ENCODE measurements around the gene RPL10A. TPM values are rescaled to one million over a fixed set of nuclear protein-coding genes. Genes with fewer than 3 reads are reported as not detected.

The RPL10A gene
- total and polyA plus RNA-seq, 2 of the 13 experiments (the other 11 are each of a cell fraction or from before 2014, with no cell fraction given) = 1,854 to 2,726 TPM

DNA sequence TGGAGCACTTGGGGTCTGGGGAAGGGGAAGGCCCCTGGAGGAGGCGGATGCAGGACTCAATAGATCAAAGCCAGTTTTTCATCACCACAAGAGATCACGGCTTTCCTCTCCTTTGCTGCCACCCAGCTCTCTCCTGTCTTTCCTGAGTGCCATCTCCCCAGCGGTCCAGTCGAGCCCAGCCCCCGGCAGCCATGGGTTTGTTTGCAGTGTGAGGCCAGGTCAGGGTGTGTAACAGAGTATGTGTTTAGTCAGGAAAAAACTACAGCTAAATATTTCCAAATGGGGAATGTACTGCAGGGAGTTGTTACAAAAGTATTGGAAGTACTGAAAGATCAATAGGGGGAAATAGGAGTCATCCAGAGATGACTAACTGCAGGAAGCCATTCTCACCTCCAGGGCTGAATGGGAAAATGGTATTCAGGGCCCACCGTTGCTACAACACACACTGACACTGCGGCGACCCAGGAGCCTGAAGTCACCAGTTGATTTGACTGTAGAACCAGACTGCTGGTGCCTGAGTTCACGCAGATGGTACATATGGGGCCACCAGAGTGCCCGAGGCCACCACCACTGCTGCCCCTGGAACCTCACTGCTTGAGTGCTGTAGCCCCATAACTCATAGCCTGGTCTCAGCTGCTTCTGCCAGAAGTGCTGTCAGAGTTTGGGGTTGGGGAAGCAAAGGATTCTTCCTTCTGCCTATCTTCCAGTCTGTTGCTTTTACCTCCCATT lies 39.6 kb upstream of the RPL10A start (continued):
- TF ChIP-seq, protein P1, sequence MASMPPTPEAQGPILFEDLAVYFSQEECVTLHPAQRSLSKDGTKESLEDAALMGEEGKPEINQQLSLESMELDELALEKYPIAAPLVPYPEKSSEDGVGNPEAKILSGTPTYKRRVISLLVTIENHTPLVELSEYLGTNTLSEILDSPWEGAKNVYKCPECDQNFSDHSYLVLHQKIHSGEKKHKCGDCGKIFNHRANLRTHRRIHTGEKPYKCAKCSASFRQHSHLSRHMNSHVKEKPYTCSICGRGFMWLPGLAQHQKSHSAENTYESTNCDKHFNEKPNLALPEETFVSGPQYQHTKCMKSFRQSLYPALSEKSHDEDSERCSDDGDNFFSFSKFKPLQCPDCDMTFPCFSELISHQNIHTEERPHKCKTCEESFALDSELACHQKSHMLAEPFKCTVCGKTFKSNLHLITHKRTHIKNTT (CRISPR knock-in tag; IDR thresholded peaks at IDR 0.05) = no peak
- TF ChIP-seq GZF1 (CRISPR knock-in tag; IDR thresholded peaks at IDR 0.05) (no peak), ZNF790 (CRISPR knock-in tag; IDR thresholded peaks at IDR 0.05; ENCODE audit: borderline replicate concordance) (no peak), RNF2 (conservative IDR thresholded peaks at IDR 0.05; ENCODE audit: low read depth) (no peak), RBFOX2 (IDR thresholded peaks at IDR 0.05; ENCODE audit: low read depth, low read length) (no peak), YEATS2 (CRISPR knock-in tag; IDR thresholded peaks at IDR 0.05; ENCODE audit: borderline replicate concordance) (0 out of 2 replicates have a peak, but pooled peaks have one; percentile 28), SRSF9 (IDR thresholded peaks at IDR 0.05; ENCODE audit: borderline replicate concordance, insufficient read depth, low read depth, low read length, poor library complexity, severe bottlenecking) (no peak), MAFF (IDR thresholded peaks at IDR 0.05; ENCODE audit: low read depth, low read length) (peak; percentile 66), MXD4 (CRISPR knock-in tag; IDR thresholded peaks at IDR 0.05) (no peak), ERF (CRISPR knock-in tag; IDR thresholded peaks at IDR 0.05) (peak; percentile 68; the same call in 1 of the 2 replicates), ZNF263 (CRISPR knock-in tag; IDR thresholded peaks at IDR 0.05) (no peak), POLR2AphosphoS2 (IDR thresholded peaks at IDR 0.05; ENCODE audit: low read depth, low read length) (no peak), SRSF4 (IDR thresholded peaks at IDR 0.05; ENCODE audit: low read depth, low read length, poor library complexity, severe bottlenecking) (no peak)
- TF ChIP-seq, protein P2, sequence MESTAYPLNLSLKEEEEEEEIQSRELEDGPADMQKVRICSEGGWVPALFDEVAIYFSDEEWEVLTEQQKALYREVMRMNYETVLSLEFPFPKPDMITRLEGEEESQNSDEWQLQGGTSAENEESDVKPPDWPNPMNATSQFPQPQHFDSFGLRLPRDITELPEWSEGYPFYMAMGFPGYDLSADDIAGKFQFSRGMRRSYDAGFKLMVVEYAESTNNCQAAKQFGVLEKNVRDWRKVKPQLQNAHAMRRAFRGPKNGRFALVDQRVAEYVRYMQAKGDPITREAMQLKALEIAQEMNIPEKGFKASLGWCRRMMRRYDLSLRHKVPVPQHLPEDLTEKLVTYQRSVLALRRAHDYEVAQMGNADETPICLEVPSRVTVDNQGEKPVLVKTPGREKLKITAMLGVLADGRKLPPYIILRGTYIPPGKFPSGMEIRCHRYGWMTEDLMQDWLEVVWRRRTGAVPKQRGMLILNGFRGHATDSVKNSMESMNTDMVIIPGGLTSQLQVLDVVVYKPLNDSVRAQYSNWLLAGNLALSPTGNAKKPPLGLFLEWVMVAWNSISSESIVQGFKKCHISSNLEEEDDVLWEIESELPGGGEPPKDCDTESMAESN (CRISPR knock-in tag; conservative IDR thresholded peaks at IDR 0.05) = no peak
- TF ChIP-seq, protein P3, sequence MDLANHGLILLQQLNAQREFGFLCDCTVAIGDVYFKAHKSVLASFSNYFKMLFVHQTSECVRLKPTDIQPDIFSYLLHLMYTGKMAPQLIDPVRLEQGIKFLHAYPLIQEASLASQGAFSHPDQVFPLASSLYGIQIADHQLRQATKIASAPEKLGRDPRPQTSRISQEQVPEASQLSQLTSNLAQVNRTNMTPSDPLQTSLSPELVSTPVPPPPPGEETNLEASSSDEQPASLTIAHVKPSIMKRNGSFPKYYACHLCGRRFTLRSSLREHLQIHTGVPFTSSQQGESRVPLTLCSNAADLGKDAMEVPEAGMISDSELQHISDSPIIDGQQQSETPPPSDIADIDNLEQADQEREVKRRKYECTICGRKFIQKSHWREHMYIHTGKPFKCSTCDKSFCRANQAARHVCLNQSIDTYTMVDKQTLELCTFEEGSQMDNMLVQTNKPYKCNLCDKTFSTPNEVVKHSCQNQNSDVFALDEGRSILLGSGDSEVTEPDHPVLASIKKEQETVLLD (CRISPR knock-in tag; IDR thresholded peaks at IDR 0.05; ENCODE audit: low read depth) = no peak
- TF ChIP-seq, protein P4, sequence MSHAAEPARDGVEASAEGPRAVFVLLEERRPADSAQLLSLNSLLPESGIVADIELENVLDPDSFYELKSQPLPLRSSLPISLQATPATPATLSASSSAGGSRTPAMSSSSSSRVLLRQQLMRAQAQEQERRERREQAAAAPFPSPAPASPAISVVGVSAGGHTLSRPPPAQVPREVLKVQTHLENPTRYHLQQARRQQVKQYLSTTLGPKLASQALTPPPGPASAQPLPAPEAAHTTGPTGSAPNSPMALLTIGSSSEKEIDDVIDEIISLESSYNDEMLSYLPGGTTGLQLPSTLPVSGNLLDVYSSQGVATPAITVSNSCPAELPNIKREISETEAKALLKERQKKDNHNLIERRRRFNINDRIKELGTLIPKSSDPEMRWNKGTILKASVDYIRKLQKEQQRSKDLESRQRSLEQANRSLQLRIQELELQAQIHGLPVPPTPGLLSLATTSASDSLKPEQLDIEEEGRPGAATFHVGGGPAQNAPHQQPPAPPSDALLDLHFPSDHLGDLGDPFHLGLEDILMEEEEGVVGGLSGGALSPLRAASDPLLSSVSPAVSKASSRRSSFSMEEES (CRISPR knock-in tag; IDR thresholded peaks at IDR 0.05) = no peak
- TF ChIP-seq, protein P5, sequence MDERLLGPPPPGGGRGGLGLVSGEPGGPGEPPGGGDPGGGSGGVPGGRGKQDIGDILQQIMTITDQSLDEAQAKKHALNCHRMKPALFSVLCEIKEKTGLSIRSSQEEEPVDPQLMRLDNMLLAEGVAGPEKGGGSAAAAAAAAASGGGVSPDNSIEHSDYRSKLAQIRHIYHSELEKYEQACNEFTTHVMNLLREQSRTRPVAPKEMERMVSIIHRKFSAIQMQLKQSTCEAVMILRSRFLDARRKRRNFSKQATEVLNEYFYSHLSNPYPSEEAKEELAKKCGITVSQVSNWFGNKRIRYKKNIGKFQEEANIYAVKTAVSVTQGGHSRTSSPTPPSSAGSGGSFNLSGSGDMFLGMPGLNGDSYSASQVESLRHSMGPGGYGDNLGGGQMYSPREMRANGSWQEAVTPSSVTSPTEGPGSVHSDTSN (CRISPR knock-in tag; IDR thresholded peaks at IDR 0.05) = no peak
- TF ChIP-seq, protein P6, sequence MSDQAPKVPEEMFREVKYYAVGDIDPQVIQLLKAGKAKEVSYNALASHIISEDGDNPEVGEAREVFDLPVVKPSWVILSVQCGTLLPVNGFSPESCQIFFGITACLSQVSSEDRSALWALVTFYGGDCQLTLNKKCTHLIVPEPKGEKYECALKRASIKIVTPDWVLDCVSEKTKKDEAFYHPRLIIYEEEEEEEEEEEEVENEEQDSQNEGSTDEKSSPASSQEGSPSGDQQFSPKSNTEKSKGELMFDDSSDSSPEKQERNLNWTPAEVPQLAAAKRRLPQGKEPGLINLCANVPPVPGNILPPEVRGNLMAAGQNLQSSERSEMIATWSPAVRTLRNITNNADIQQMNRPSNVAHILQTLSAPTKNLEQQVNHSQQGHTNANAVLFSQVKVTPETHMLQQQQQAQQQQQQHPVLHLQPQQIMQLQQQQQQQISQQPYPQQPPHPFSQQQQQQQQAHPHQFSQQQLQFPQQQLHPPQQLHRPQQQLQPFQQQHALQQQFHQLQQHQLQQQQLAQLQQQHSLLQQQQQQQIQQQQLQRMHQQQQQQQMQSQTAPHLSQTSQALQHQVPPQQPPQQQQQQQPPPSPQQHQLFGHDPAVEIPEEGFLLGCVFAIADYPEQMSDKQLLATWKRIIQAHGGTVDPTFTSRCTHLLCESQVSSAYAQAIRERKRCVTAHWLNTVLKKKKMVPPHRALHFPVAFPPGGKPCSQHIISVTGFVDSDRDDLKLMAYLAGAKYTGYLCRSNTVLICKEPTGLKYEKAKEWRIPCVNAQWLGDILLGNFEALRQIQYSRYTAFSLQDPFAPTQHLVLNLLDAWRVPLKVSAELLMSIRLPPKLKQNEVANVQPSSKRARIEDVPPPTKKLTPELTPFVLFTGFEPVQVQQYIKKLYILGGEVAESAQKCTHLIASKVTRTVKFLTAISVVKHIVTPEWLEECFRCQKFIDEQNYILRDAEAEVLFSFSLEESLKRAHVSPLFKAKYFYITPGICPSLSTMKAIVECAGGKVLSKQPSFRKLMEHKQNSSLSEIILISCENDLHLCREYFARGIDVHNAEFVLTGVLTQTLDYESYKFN (CRISPR knock-in tag; conservative IDR thresholded peaks at IDR 0.05) = peak; percentile 93
